H1 (cell line): ENCODE results near the gene PLXNA4. TPM values are rescaled to one million over a fixed set of nuclear protein-coding genes. Genes with fewer than 3 reads are reported as not detected.

Source experiments
- CTCF ChIA-PET: fragments of 300-600 bp; sonication (Branson Sonifier 250); formaldehyde crosslinking; loops from one replicate; lab custom pipeline; 2021; ENCODE audit not compliant: partially characterized antibody; lab: Charles Lee
- POLR2A ChIA-PET: fragments of 300-600 bp; sonication (Branson Sonifier 250); formaldehyde crosslinking; loops from one replicate; lab custom pipeline; 2021; ENCODE audit warnings: inconsistent platforms; ENCODE audit not compliant: partially characterized antibody; lab: Charles Lee
- DNase-seq, 2 experiments: peaks; one replicate each; pipeline versions ENCODE4 v3.0.0 to v3.0.0-alpha.2; 2010 to 2022; ENCODE audit warnings: low spot score in 2 of 2, low read depth in 1 of 2, mixed read lengths in 1 of 2
- FAIRE-seq: peaks from 2 replicates; lab custom pipeline; 2011; peaks lifted over from hg19 to GRCh38; lab: Jason Lieb, UNC
- H2AFZ ChIP-seq: 2 replicates; pipeline ENCODE4 v1.8.1; 2012; ENCODE audit warnings: low read length, inconsistent platforms
- H2AK5ac ChIP-seq: 2 replicates; pipeline ENCODE4 v1.6.1; 2013; ENCODE audit warnings: low read depth, low read length
- H2BK120ac ChIP-seq: replicated peaks from 2 replicates; pipeline ENCODE3; 2013; ENCODE audit warnings: low read depth, low read length, inconsistent platforms
- H2BK12ac ChIP-seq: 2 replicates; pipeline ENCODE4 v1.6.1; 2013; ENCODE audit warnings: low read depth, low read length
- H2BK15ac ChIP-seq: 2 replicates; pipeline ENCODE4 v1.6.1; 2013; ENCODE audit warnings: low read length
- H2BK20ac ChIP-seq: 2 replicates; pipeline ENCODE4 v1.6.1; 2013; ENCODE audit warnings: low read length
- H2BK5ac ChIP-seq: 2 replicates; pipeline ENCODE4 v1.6.1; 2013; ENCODE audit warnings: low read depth, low read length
- H3K14ac ChIP-seq: 2 replicates; pipeline ENCODE4 v1.6.1; 2013; ENCODE audit warnings: inconsistent platforms; ENCODE audit not compliant: insufficient read length
- H3K18ac ChIP-seq: 2 replicates; pipeline ENCODE4 v1.6.1; 2013; ENCODE audit warnings: low read length; ENCODE audit errors: extremely low read depth
- H3K23ac ChIP-seq: 2 replicates; pipeline ENCODE4 v1.6.1; 2013; ENCODE audit warnings: inconsistent platforms; ENCODE audit not compliant: insufficient read length
- H3K23me2 ChIP-seq: 2 replicates; pipeline ENCODE4 v1.6.1; 2013; ENCODE audit warnings: low read depth, low read length
- H3K27ac ChIP-seq: 2 replicates; pipeline ENCODE4 v1.6.1; 2011; ENCODE audit warnings: low read depth, low read length, inconsistent platforms
- H3K27me3 ChIP-seq, 4 experiments: replicated peaks in 1 of 4; 1 replicate in 1 of 4; 2 replicates in 3 of 4; pipeline versions ENCODE4 v1.6.1 to v1.8.1; 2011 to 2013; ENCODE audit warnings: low read length in 3 of 4, mild to moderate bottlenecking in 3 of 4, inconsistent platforms in 2 of 4, mixed read lengths in 2 of 4, moderate library complexity in 1 of 4; ENCODE audit not compliant: control insufficient read depth in 3 of 4, insufficient read depth in 3 of 4; ENCODE audit errors: extremely low read depth in 1 of 4
- H3K36me3 ChIP-seq, 4 experiments: 2 replicates each; pipeline versions ENCODE4 v1.6.1 to v1.8.1; 2011 to 2013; ENCODE audit warnings: mild to moderate bottlenecking in 4 of 4, low read length in 3 of 4, moderate library complexity in 2 of 4, control low read depth in 1 of 4, inconsistent platforms in 1 of 4; ENCODE audit not compliant: insufficient read depth in 4 of 4, control insufficient read depth in 2 of 4
- H3K4ac ChIP-seq: replicated peaks from 2 replicates; pipeline ENCODE3; 2013; ENCODE audit warnings: low read length, low read depth, mixed read lengths, inconsistent platforms; ENCODE audit not compliant: insufficient read length
- H3K4me1 ChIP-seq, 4 experiments: replicated peaks in 1 of 4; 1 replicate in 1 of 4; 2 replicates in 3 of 4; pipeline versions ENCODE4 v1.6.1 to v1.8.1; 2011 to 2013; ENCODE audit warnings: low read length in 3 of 4, inconsistent platforms in 2 of 4, mixed read lengths in 1 of 4; ENCODE audit not compliant: insufficient read depth in 4 of 4, control insufficient read depth in 3 of 4
- H3K4me2 ChIP-seq, 2 experiments: 2 replicates each; pipeline versions ENCODE4 v1.6.1 to v1.8.1; 2011 to 2013; ENCODE audit warnings: low read depth in 2 of 2, low read length in 2 of 2, control low read depth in 1 of 2, inconsistent platforms in 1 of 2, mild to moderate bottlenecking in 1 of 2; ENCODE audit not compliant: insufficient read depth in 1 of 2
- H3K4me3 ChIP-seq, 4 experiments: fragments of 200-600, 300-600 bp in 1 of 4; sonication (generic), shearing (Covaris generic), sonication (Bioruptor Twin) in 1 of 4; 2 replicates each; pipeline versions ENCODE4 v1.5.1 to v1.8.1; 2011 to 2016; ENCODE audit warnings: low read length in 4 of 4, low read depth in 3 of 4, control low read depth in 2 of 4, inconsistent platforms in 2 of 4, mild to moderate bottlenecking in 2 of 4, mixed read lengths in 1 of 4, moderate library complexity in 1 of 4; ENCODE audit not compliant: insufficient read depth in 2 of 4; ENCODE audit errors: extremely low read depth in 1 of 4
- H3K56ac ChIP-seq: replicated peaks from 2 replicates; pipeline ENCODE3; 2013; ENCODE audit warnings: low read depth, mild to moderate bottlenecking, mixed read lengths, low read length, inconsistent platforms; ENCODE audit not compliant: insufficient read length
- H3K79me1 ChIP-seq: 2 replicates; pipeline ENCODE4 v1.6.1; 2013; ENCODE audit warnings: low read depth, low read length, control low read depth
- H3K79me2 ChIP-seq, 2 experiments: 2 replicates each; pipeline versions ENCODE4 v1.6.1 to v1.8.1; 2012 to 2013; ENCODE audit warnings: low read length in 2 of 2, mild to moderate bottlenecking in 2 of 2, inconsistent platforms in 1 of 2; ENCODE audit not compliant: insufficient read depth in 2 of 2, control insufficient read depth in 1 of 2
- H3K9ac ChIP-seq, 4 experiments: replicated peaks in 1 of 4; 1 replicate in 1 of 4; 2 replicates in 3 of 4; pipeline versions ENCODE4 v1.6.1 to v1.8.1; 2011 to 2013; ENCODE audit warnings: low read depth in 3 of 4, low read length in 3 of 4, control low read depth in 2 of 4, mild to moderate bottlenecking in 2 of 4, moderate library complexity in 2 of 4, inconsistent platforms in 1 of 4; ENCODE audit errors: extremely low read depth in 1 of 4
- H3K9me3 ChIP-seq, 2 experiments: 2 replicates each; pipeline versions ENCODE4 v1.6.1 to v1.8.1; 2012 to 2013; ENCODE audit warnings: mild to moderate bottlenecking in 2 of 2, moderate library complexity in 2 of 2, control low read depth in 1 of 2, inconsistent platforms in 1 of 2, low read depth in 1 of 2, low read length in 1 of 2, mixed read lengths in 1 of 2; ENCODE audit not compliant: insufficient read depth in 2 of 2
- H4K20me1 ChIP-seq, 2 experiments: replicated peaks in 1 of 2; 2 replicates each; pipeline versions ENCODE3 to v1.8.1; 2011 to 2013; ENCODE audit warnings: inconsistent platforms in 2 of 2, low read length in 2 of 2, mild to moderate bottlenecking in 1 of 2; ENCODE audit not compliant: insufficient read depth in 2 of 2, control insufficient read depth in 1 of 2
- H4K5ac ChIP-seq: 2 replicates; pipeline ENCODE4 v1.6.1; 2013; ENCODE audit warnings: low read length, low read depth, mixed read lengths, inconsistent platforms; ENCODE audit not compliant: insufficient read length
- H4K8ac ChIP-seq: 2 replicates; pipeline ENCODE4 v1.8.0; 2013; ENCODE audit warnings: mild to moderate bottlenecking, moderate library complexity, low read length, inconsistent platforms; ENCODE audit not compliant: insufficient read depth; ENCODE audit errors: extremely low read depth
- H4K91ac ChIP-seq: replicated peaks from 2 replicates; pipeline ENCODE3; 2013; ENCODE audit warnings: low read length, mixed read lengths, inconsistent platforms; ENCODE audit not compliant: insufficient read length
- CHD2 ChIP-seq: IDR thresholded peaks from 2 replicates; pipeline ENCODE4 v1.6.1; 2012; ENCODE audit warnings: low read length, improper control_type of control experiment
- NRF1 ChIP-seq: IDR thresholded peaks from 2 replicates; pipeline ENCODE4 v1.6.1; 2011; ENCODE audit warnings: mild to moderate bottlenecking, low read depth, low read length, improper control_type of control experiment
- SIN3A ChIP-seq, 2 experiments: IDR thresholded peaks in 1 of 2; conservative IDR thresholded peaks in 1 of 2; 2 replicates each; pipeline ENCODE4 v1.6.1; 2011 to 2012; ENCODE audit warnings: low read length in 2 of 2, improper control_type of control experiment in 1 of 2, low read depth in 1 of 2, mild to moderate bottlenecking in 1 of 2
- WGBS, 2 experiments: shearing (Covaris generic) in 1 of 2; methylation state at CpG; one replicate each; pipeline versions ENCODE4 v1.1.6 to v1.1.7; 2013 to 2015; ENCODE audit warnings: low lambda C conversion rate in 2 of 2, mixed read lengths in 2 of 2, inconsistent platforms in 1 of 2, low coverage in 1 of 2, missing lambda C conversion rate in 1 of 2; ENCODE audit not compliant: insufficient replicate concordance in 2 of 2, insufficient coverage in 1 of 2, insufficient read length in 1 of 2; ENCODE audit errors: extremely low coverage in 1 of 2, missing lambda C conversion rate in 1 of 2; 5-methylcytosine and 5-hydroxymethylcytosine counted together
- polyA plus RNA-seq, 7 experiments: library from polyadenylated mRNA; depleted of rRNA in 3 of 7; stranded (reverse) in 5 of 7; unstranded in 2 of 7; fragments of >200 nt in 5 of 7; fragments of 200-250 nt in 2 of 7; gene quantifications; 1 replicate in 5 of 7; 2 replicates in 1 of 7; 4 replicates in 1 of 7; pipeline versions ENCODE4 v1.2.1 to v1.2.3, GENCODE V29; 2011 to 2013; ENCODE audit warnings: missing spikeins in 2 of 7, mixed read lengths in 2 of 7
- total RNA-seq: library from RNA; stranded (reverse); fragmentation: NEBNext Ultra II Directional; extraction: Animal tissue kit (Norgen Biotek cat#: 25700); gene quantifications from 2 replicates; pipeline ENCODE4 v1.2.1, GENCODE V29; 2021

Gene PLXNA4
- total and polyA plus RNA-seq, 2 of the 8 experiments (the other 6 are each of a cell fraction or from before 2014, with no cell fraction given): 0.76 to 0.79 TPM

- no peak overlapping the region for H3K56ac ChIP-seq
- H2BK20ac ChIP-seq: no peak overlapping the region
- H3K9ac ChIP-seq: no peak overlapping the region
- DNase-seq: no peak
- no peaks in the 10 kb centered on the region for H3K23me2 ChIP-seq
- no peak for TF ChIP-seq SIN3A (conservative IDR thresholded peaks at IDR 0.05 in 1 of 2, IDR thresholded peaks at IDR 0.05 in 1 of 2; ENCODE audit: low read depth in 1 of 2, low read length in 2 of 2)
- TF ChIP-seq NRF1: no peak
- no peak for TF ChIP-seq CHD2
- no peak overlapping the region for H4K8ac ChIP-seq
- H3K27ac ChIP-seq: no peak overlapping the region
- H2AFZ ChIP-seq: no peak overlapping the region
- no peak overlapping the region for H3K23ac ChIP-seq
- no peaks in the 10 kb centered on the region for H4K20me1 ChIP-seq
- no peak overlapping the region for H2AK5ac ChIP-seq
- no peaks in the 10 kb centered on the region for H3K79me1 ChIP-seq
- no peaks in the 10 kb centered on the region; a peak in 1 of 7 replicates for H3K4me1 ChIP-seq
- no peaks in the 10 kb centered on the region for H3K27me3 ChIP-seq
- H2BK5ac ChIP-seq: no peak overlapping the region
- ChIA-PET CTCF (interaction anchor here (0.8 kb wide), 1 partner anchor 54 kb away, joined by 4 read pairs; no protein-coding TSS in a partner anchor), POLR2A (interaction anchor here (0.8 kb wide), 1 partner anchor 11 kb away, joined by 3 read pairs; no protein-coding TSS in a partner anchor)
- no peak overlapping the region for H4K91ac ChIP-seq
- no peaks in the 10 kb centered on the region for H3K9me3 ChIP-seq
- H4K5ac ChIP-seq: no peak overlapping the region
- no peak for FAIRE-seq
- no peak overlapping the region for H3K18ac ChIP-seq
- no peak overlapping the region for H3K4ac ChIP-seq
- no peak overlapping the region for H2BK120ac ChIP-seq
- 0 out of 2 replicates have a peak overlapping the region, but pooled peaks have one; percentile 34 for H2BK15ac ChIP-seq
- H2BK12ac ChIP-seq: no peak overlapping the region
- no peaks in the 10 kb centered on the region for H3K36me3 ChIP-seq
- WGBS, 2 experiments: 91% methylated on average over 2 of the region's 2 CpGs; no CpG with 5 or more reads in 1 of the 2 experiments
- no peak overlapping the region for H3K4me3 ChIP-seq
- no peak overlapping the region for H3K4me2 ChIP-seq
- no peaks in the 10 kb centered on the region for H3K79me2 ChIP-seq
- no peak overlapping the region for H3K14ac ChIP-seq
These were observed 378.5 kb downstream of the PLXNA4 start for GRCh38 chr7:132197772-132198171.
